ENCODE results near the gene NLGN3.

The NLGN3 gene

GRCh38 chrX:71107245-71107644, 37.4 kb upstream of the NLGN3 start:
- DNase-seq (ENCODE audit: low read depth) = no peak
- H3K4me3 ChIP-seq (ENCODE audit: low read depth, low read length) = no peak overlapping the region
- TF ChIP-seq CTCF (conservative IDR thresholded peaks at IDR 0.05; ENCODE audit: low read depth, low read length) = no peak

- no peak overlapping the region for H3K4me3 ChIP-seq (ENCODE audit: low read depth, low read length)
- DNase-seq (ENCODE audit: low read depth) = no peak
- no peak for TF ChIP-seq CTCF (conservative IDR thresholded peaks at IDR 0.05; ENCODE audit: low read depth, low read length)
Observed at GRCh38 chrX:71107762-71108360, 36.8 kb upstream of the NLGN3 start.

- no peak for TF ChIP-seq CTCF (conservative IDR thresholded peaks at IDR 0.05; ENCODE audit: low read depth, low read length)
- no peak overlapping the region for H3K4me3 ChIP-seq (ENCODE audit: low read depth, low read length)
- DNase-seq (ENCODE audit: low read depth) = no peak
Observed at GRCh38 chrX:71109051-71109450, 35.6 kb upstream of the NLGN3 start.

GRCh38 chrX:71111141-71111843, 33.3 kb upstream of the NLGN3 start, which contains the start of gene IL2RG:
TSS of gene IL2RG (minus strand) at chrX:71111577. CDS start at chrX:71111539, 38 bp downstream.
- no peak within 1 kb of the TSS for H3K4me3 ChIP-seq (ENCODE audit: low read depth, low read length)
- no peak for DNase-seq (ENCODE audit: low read depth)

GRCh38 chrX:71111921-71112431, 32.7 kb upstream of the NLGN3 start:
- DNase-seq (ENCODE audit: low read depth) = no peak
- H3K4me3 ChIP-seq (ENCODE audit: low read depth, low read length) = no peak overlapping the region
- no peak for TF ChIP-seq CTCF (conservative IDR thresholded peaks at IDR 0.05; ENCODE audit: low read depth, low read length)

More at GRCh38 chrX:71111141-71111843, 33.3 kb upstream of the NLGN3 start, which contains the start of gene IL2RG:
- no peak for TF ChIP-seq CTCF (conservative IDR thresholded peaks at IDR 0.05; ENCODE audit: low read depth, low read length)

- no peak overlapping the region for H3K4me3 ChIP-seq (ENCODE audit: low read depth, low read length)
Observed at GRCh38 chrX:71117358-71117757, 27.3 kb upstream of the NLGN3 start.

More at GRCh38 chrX:71117358-71117757, 27.3 kb upstream of the NLGN3 start:
- DNase-seq (ENCODE audit: low read depth) = no peak
- no peak for TF ChIP-seq CTCF (conservative IDR thresholded peaks at IDR 0.05; ENCODE audit: low read depth, low read length)

All from choroid plexus epithelial cell (primary cell).